HG02571 (cell line): ENCODE results near the gene HJV.
A peak's percentile ranks its signal among the peaks of the same experiment; 100 is the strongest.
"Not testable (repeated sequence)": the region's sequence is repeated elsewhere in the genome, so short reads cannot be mapped to it uniquely, and the experiment has no call there.

ENCODE experiments used
- ATAC-seq: cut with Tn5 transposase; IDR thresholded peaks from one replicate; pipeline ENCODE4 v1.9.1; 2021; ENCODE audit warnings: mild to moderate bottlenecking, moderate library complexity; ENCODE audit not compliant: unreplicated experiment

Gene HJV, protein sequence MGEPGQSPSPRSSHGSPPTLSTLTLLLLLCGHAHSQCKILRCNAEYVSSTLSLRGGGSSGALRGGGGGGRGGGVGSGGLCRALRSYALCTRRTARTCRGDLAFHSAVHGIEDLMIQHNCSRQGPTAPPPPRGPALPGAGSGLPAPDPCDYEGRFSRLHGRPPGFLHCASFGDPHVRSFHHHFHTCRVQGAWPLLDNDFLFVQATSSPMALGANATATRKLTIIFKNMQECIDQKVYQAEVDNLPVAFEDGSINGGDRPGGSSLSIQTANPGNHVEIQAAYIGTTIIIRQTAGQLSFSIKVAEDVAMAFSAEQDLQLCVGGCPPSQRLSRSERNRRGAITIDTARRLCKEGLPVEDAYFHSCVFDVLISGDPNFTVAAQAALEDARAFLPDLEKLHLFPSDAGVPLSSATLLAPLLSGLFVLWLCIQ

DNA sequence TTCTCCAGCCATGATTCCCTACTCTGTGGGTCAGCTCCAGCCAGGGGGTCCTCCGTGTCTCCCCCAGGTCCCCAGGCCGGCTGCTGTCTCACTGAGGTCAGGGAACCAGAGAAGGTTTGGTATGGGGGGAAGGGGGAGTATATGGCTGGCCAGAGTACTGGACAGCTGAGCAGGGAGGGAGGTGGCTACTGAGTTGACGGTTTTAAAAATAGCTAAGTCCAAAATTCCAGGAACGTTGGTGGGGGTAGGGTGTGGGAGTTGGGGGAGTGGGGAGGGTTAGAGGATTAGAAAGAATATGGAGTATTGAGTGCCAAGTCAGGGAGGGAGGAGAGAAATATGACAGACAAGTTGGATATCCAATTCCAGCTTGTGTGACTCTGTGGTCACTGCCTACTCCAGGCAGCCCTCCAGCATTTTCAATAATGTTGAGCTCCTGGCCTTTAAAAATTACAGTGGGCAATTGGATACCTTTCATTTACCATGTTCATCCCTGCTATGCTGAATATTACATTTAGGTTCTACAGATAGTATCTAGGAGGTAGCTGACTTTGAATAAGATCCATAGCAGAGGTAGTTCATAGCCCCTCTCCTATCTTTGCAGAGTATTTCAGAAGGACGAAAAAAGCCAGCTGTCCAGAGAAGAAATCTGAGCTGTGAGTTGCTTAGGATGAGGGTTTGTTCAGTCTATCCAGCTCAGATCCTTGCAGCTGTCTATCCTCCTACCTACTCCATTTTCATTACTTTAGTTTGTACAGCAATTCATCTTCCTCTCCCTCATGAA, at the start of gene HJV:
Gene HJV (minus strand): TSS at position 114 of the 781 bp plus-strand sequence. CDS start 1,504 bp downstream, outside the sequence.
- ATAC-seq = no peak

GRCh38 chr1:146059148-146059547, 37.6 kb upstream of the HJV start:
- ATAC-seq = not testable (repeated sequence)

- peak; percentile 66 for ATAC-seq
Observed at GRCh38 chr1:146051852-146052676, 30.5 kb upstream of the HJV start.

DNA sequence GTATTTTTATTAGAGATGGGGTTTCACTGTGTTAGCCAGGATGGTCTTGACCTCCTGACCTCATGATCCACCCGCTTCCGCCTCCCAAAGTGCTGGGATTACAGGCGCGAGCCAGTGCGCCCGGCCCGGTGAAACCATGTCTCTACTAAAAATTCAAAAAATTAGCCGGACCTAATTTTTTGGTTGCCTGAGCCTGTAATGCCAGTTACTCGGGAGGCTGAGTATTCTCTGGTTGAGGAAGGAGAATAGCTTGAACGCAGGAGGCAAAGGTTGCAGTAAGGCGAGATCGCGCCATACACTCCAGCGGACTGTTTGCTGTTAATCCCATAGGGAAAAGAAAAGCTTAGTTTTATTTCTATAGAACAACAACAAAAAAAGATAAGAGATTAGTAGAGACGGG, 29.9 kb upstream of the HJV start:
- no peak for ATAC-seq

DNA sequence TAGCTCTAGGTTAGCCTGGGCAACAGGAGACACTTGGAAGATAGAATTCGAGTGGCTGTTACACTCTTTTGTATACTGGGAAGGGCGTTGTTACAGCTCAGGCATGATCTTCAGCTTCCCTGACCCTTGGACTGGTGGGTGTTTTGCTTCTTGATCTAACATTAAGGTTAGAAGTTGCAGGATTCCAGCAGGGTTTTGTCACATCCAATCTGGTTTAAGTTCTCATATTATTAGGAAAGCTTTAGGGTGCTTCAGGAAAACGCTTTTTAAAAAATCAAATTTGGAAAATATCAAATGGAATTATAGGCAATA, 29.1 kb upstream of the HJV start:
- ATAC-seq = not testable (repeated sequence)

GRCh38 chr1:146049866-146050651, 28.5 kb upstream of the HJV start:
- ATAC-seq = not testable (repeated sequence)

GRCh38 chr1:146049436-146049835, 27.9 kb upstream of the HJV start:
- no peak for ATAC-seq

GRCh38 chr1:146048514-146049115, 27.1 kb upstream of the HJV start:
- ATAC-seq = not testable (repeated sequence)

DNA sequence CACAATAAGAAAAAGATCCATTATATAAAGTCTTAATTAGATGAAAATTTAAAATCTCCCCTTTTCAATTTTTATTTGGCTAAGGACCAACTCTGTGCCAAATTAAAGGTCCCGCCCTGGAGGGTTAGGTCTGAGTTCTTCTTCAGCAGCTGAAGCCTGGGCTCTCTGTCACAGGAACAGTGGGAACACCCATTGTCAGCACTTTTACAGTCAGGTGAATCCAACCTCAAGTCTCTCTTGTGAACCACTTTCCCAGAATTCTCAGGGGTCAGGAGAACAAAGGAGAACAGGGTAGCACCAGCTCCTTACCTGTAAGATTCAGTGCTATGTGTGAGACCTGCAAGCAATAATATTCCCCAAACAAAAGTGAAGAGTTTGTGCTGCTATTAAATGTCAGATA, 25.1 kb upstream of the HJV start:
- no peak for ATAC-seq

GRCh38 chr1:146039844-146040194, 18.3 kb upstream of the HJV start:
- no peak for ATAC-seq

GRCh38 chr1:146036965-146037646, 15.6 kb upstream of the HJV start:
- no peak for ATAC-seq

DNA sequence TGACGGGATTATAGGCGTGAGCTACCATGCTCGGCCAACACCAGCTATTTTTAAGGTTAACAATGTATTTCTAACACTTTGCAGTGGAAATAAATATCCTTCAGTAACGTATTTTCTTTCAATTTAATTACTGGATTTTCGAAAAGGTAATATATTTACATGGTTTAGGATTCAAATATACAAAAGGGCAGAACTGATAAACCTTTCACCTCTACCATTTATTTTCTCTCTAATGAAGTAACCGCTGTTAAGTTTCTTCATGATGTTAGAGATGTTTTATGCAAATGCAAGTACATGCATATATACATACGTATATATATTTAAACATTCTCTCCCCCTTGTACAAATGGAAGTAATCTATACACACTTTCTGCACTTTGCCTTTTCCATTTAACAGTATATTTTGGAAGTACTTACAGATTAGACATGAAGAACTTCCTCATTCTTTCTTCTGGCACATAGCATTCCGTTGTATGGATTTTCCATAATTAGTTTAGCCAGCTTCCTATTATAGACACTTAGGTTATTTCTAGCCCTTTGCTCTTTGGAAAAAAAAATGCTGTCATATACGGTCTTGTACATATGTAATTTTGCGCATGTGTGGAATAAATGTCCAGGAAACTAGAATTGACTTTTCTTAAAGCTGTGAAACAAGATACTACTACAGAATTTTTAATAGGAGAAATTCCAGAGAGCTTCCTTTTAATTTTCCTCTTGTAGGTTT, 14.9 kb upstream of the HJV start:
- ATAC-seq = no peak

DNA sequence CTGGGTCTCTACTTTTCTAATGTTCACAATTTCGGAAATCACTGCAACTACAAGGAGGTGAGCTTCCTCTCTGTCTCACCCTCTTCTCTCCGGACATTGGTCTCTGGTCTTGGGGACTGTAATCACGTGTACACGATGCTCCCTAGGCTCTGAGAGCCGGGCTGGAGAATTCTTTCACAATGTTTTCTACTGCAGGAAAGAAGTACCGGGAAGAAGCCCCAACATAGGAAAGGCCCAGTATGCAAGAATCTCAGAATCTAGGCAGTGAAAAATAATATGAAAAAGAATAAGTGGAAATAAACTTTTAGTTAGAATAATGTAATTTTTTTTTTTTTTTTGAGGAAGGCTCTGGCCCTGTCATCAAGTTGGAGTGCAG, 13.5 kb upstream of the HJV start:
- ATAC-seq = no peak

- no peak for ATAC-seq
Observed at GRCh38 chr1:146032631-146033219, 11.2 kb upstream of the HJV start.

- no peak for ATAC-seq
Observed at GRCh38 chr1:146031476-146031875, 9.9 kb upstream of the HJV start.

GRCh38 chr1:146029117-146029516, 7.6 kb upstream of the HJV start:
- no peak for ATAC-seq

DNA sequence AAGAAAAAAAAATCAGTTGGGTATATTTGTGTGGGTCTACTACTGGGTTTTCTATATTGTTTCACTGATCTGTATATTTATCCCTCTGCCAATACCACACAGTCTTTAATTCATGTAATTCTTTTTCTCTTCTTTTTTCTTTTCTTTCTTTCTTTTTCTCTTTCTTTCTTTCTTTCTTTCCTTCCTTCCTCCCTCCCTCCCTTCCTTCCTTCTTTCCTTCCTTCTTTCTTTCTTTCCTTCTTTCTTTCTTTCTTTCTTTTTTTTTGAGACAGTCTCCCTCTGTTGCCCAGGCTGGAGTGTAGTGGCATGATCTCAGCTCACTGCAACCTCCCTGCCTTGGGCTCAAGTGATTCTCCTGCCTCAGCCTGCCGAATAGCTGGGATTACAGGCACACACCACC, 5.1 kb upstream of the HJV start:
- not testable (repeated sequence) for ATAC-seq

GRCh38 chr1:146025787-146026495, 4.4 kb upstream of the HJV start:
- not testable (repeated sequence) for ATAC-seq
